ENCODE data around the gene ARSG. TPM values are rescaled to one million over a fixed set of nuclear protein-coding genes. Genes with fewer than 3 reads are reported as not detected.
"Not testable (repeated sequence)": the region's sequence is repeated elsewhere in the genome, so short reads cannot be mapped to it uniquely, and the experiment has no call there.

ARSG gene
- total RNA-seq, 1 experiment from 2014 or later: 3.0 TPM

- Histone ChIP-seq H3K4me3 (no peak overlapping the region), H3K36me3 (no peaks in the 10 kb centered on the region), H3K9me3 (no peaks in the 10 kb centered on the region), H3K27me3 (no peaks in the 10 kb centered on the region)
- no peak for DNase-seq
Observed at GRCh38 chr17:68341482-68341881, 50.2 kb downstream of the ARSG start.

GRCh38 chr17:68343976-68344375, 52.7 kb downstream of the ARSG start:
- Histone ChIP-seq H3K27me3 (no peaks in the 10 kb centered on the region), H3K9me3 (no peaks in the 10 kb centered on the region), H3K4me3 (no peak overlapping the region), H3K36me3 (no peaks in the 10 kb centered on the region)
- DNase-seq: no peak

GRCh38 chr17:68344701-68345136, 53.4 kb downstream of the ARSG start:
- Histone ChIP-seq H3K9me3 (no peaks in the 10 kb centered on the region), H3K27me3 (no peaks in the 10 kb centered on the region), H3K4me3 (no peak overlapping the region), H3K36me3 (no peaks in the 10 kb centered on the region)
- no peak for DNase-seq

GRCh38 chr17:68346448-68346847, 55.2 kb downstream of the ARSG start:
- Histone ChIP-seq H3K36me3 (no peaks in the 10 kb centered on the region), H3K4me3 (no peak overlapping the region), H3K27me3 (no peaks in the 10 kb centered on the region), H3K9me3 (no peaks in the 10 kb centered on the region)
- DNase-seq: no peak

- Histone ChIP-seq H3K9me3 (no peaks in the 10 kb centered on the region), H3K36me3 (no peaks in the 10 kb centered on the region), H3K27me3 (no peaks in the 10 kb centered on the region), H3K4me3 (no peak overlapping the region)
- DNase-seq: no peak
Observed at GRCh38 chr17:68347380-68347779, 56.1 kb downstream of the ARSG start.

- Histone ChIP-seq H3K27me3 (no peaks in the 10 kb centered on the region), H3K4me3 (no peak overlapping the region), H3K36me3 (no peaks in the 10 kb centered on the region), H3K9me3 (no peaks in the 10 kb centered on the region)
- DNase-seq: no peak
Observed at GRCh38 chr17:68349157-68349556, 57.9 kb downstream of the ARSG start.

GRCh38 chr17:68351395-68351794, 60.1 kb downstream of the ARSG start:
- H3K9me3 ChIP-seq: no peaks in the 10 kb centered on the region
- no peaks in the 10 kb centered on the region for H3K36me3 ChIP-seq
- DNase-seq: peak; percentile 21
- no peak overlapping the region for H3K4me3 ChIP-seq
- no peaks in the 10 kb centered on the region for H3K27me3 ChIP-seq

GRCh38 chr17:68352041-68352440, 60.7 kb downstream of the ARSG start:
- no peaks in the 10 kb centered on the region for H3K36me3 ChIP-seq
- no peaks in the 10 kb centered on the region for H3K27me3 ChIP-seq
- no peak overlapping the region for H3K4me3 ChIP-seq
- H3K9me3 ChIP-seq: no peaks in the 10 kb centered on the region
- no peak for DNase-seq

GRCh38 chr17:68352671-68353070, 61.4 kb downstream of the ARSG start:
- not testable (repeated sequence) for H3K27me3 ChIP-seq, DNase-seq, H3K4me3 ChIP-seq, H3K9me3 ChIP-seq, H3K36me3 ChIP-seq

GRCh38 chr17:68353111-68353521, 61.8 kb downstream of the ARSG start:
- H3K27me3 ChIP-seq: no peaks in the 10 kb centered on the region
- H3K36me3 ChIP-seq: no peaks in the 10 kb centered on the region
- H3K9me3 ChIP-seq: no peaks in the 10 kb centered on the region
- H3K4me3 ChIP-seq: no peak overlapping the region
- no peak for DNase-seq

GRCh38 chr17:68354311-68354710, 63.0 kb downstream of the ARSG start:
- H3K4me3 ChIP-seq, H3K36me3 ChIP-seq, H3K27me3 ChIP-seq, H3K9me3 ChIP-seq: not testable (repeated sequence)
- DNase-seq: peak; percentile 16

- H3K9me3 ChIP-seq, H3K36me3 ChIP-seq, H3K27me3 ChIP-seq, H3K4me3 ChIP-seq: not testable (repeated sequence)
- DNase-seq: peak; percentile 58
Observed at GRCh38 chr17:68355108-68355507, 63.8 kb downstream of the ARSG start.

- Histone ChIP-seq H3K9me3 (no peaks in the 10 kb centered on the region), H3K4me3 (no peak overlapping the region), H3K27me3 (no peaks in the 10 kb centered on the region), H3K36me3 (no peaks in the 10 kb centered on the region)
- DNase-seq: no peak
Observed at GRCh38 chr17:68356520-68356919, 65.2 kb downstream of the ARSG start.

GRCh38 chr17:68356949-68357455, 65.7 kb downstream of the ARSG start:
- no peak overlapping the region for H3K4me3 ChIP-seq
- H3K9me3 ChIP-seq: no peaks in the 10 kb centered on the region
- no peak for DNase-seq
- no peaks in the 10 kb centered on the region for H3K36me3 ChIP-seq
- H3K27me3 ChIP-seq: no peaks in the 10 kb centered on the region

- Histone ChIP-seq H3K27me3 (no peaks in the 10 kb centered on the region), H3K36me3 (no peaks in the 10 kb centered on the region), H3K4me3 (no peak overlapping the region), H3K9me3 (no peaks in the 10 kb centered on the region)
- DNase-seq: no peak
Observed at GRCh38 chr17:68357886-68358285, 66.6 kb downstream of the ARSG start.

- Histone ChIP-seq H3K27me3 (no peaks in the 10 kb centered on the region), H3K9me3 (no peaks in the 10 kb centered on the region), H3K4me3 (no peak overlapping the region), H3K36me3 (no peaks in the 10 kb centered on the region)
- DNase-seq: no peak
Observed at GRCh38 chr17:68359791-68360535, 68.7 kb downstream of the ARSG start.

- Histone ChIP-seq H3K27me3 (no peaks in the 10 kb centered on the region), H3K36me3 (no peaks in the 10 kb centered on the region), H3K4me3 (no peak overlapping the region), H3K9me3 (no peaks in the 10 kb centered on the region)
- DNase-seq: no peak
Observed at GRCh38 chr17:68365469-68365868, 74.2 kb downstream of the ARSG start.

- DNase-seq: no peak
- Histone ChIP-seq H3K27me3 (no peaks in the 10 kb centered on the region), H3K9me3 (no peaks in the 10 kb centered on the region), H3K4me3 (no peak overlapping the region), H3K36me3 (no peaks in the 10 kb centered on the region)
Observed at GRCh38 chr17:68368387-68368786, 77.1 kb downstream of the ARSG start.
